A673 (cell line): ENCODE data around the gene FADS6.

Experiments used
- EZH2 ChIP-seq: fragments of 200-600 bp; sonication (generic); IDR thresholded peaks from 2 replicates; pipeline ENCODE4 v1.6.1; 2017; ENCODE audit warnings: borderline replicate concordance, low read depth, mild to moderate bottlenecking, mixed read lengths, antibody characterized with exemption, low read length; ENCODE audit not compliant: poor library complexity, severe bottlenecking
- TF ChIP-seq, protein P1 (sequence below): fragments of 300-800, 200-600 bp; sonication (generic); conservative IDR thresholded peaks from 2 replicates; pipeline ENCODE4 v1.5.1; 2017; ENCODE audit warnings: low read depth, mild to moderate bottlenecking, antibody characterized with exemption, low read length, moderate library complexity, mixed read lengths

DNA sequence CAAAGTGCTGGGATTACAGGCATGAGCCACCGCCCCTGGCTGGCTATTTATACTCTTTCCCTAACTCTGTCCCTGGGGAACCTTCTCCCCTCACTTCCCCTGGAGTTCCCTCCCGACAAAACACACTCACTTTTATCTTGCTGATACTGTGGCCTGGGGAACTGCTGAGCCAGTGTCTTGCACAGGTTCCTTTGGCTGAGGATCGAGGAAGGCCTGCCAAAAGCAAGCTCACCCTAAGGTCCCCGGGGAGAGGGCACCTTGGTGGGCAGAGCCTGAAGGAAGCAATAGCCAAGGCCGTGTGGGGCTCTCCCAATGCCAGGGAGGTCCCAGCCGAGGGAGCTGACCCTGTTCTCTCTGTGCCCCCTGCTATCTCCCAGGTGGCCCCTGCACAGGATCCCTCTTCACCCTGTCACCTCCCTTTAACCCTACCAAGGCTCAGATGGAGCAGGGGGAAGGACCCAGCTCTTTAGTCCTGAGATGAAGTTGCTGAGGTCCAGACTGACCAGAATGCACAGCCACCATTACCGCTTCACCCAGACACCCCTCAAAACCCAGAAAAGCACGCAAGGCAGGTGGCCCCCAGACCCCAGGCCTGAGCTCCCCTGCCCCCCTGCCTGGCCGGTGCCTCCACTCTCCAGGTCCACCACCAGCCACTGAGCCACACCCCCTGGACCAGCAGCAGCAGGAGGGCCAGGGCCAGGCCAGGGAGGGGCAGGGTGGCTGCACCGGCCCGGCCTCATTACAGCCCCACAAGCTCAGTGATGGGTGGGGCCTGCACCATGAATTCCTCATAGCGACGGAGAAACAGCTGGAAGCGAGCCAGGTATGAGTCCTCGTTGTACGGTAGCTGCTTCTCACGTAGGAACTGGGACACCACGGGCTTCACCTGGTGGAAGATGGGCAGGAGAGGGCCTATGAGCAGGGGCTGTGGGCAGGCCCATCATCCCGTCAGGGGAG is 15.6 kb downstream of the FADS6 start:
- TF ChIP-seq, protein P1, sequence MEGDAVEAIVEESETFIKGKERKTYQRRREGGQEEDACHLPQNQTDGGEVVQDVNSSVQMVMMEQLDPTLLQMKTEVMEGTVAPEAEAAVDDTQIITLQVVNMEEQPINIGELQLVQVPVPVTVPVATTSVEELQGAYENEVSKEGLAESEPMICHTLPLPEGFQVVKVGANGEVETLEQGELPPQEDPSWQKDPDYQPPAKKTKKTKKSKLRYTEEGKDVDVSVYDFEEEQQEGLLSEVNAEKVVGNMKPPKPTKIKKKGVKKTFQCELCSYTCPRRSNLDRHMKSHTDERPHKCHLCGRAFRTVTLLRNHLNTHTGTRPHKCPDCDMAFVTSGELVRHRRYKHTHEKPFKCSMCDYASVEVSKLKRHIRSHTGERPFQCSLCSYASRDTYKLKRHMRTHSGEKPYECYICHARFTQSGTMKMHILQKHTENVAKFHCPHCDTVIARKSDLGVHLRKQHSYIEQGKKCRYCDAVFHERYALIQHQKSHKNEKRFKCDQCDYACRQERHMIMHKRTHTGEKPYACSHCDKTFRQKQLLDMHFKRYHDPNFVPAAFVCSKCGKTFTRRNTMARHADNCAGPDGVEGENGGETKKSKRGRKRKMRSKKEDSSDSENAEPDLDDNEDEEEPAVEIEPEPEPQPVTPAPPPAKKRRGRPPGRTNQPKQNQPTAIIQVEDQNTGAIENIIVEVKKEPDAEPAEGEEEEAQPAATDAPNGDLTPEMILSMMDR = no peak
- TF ChIP-seq EZH2 = no peak
